HepG2 (cell line): Measurements from ENCODE around the gene GFAP. TPM values are rescaled to one million over a fixed set of nuclear protein-coding genes. Genes with fewer than 3 reads are reported as not detected.
A peak's percentile ranks its signal among the peaks of the same experiment; 100 is the strongest.

Source experiments
- FOXO1 ChIP-seq: sonication (generic); formaldehyde crosslinking; IDR thresholded peaks from 2 replicates; pipeline ENCODE4 v1.4.0; 2020; ENCODE audit warnings: missing genetic modification reagents
- KDM4B ChIP-seq: sonication (generic); formaldehyde crosslinking; IDR thresholded peaks from 2 replicates; pipeline ENCODE4 v1.4.0; 2020; ENCODE audit warnings: missing genetic modification reagents
- NR2F1 ChIP-seq, 2 experiments: fragments of 450-650 bp in 1 of 2; formaldehyde crosslinking in 1 of 2; IDR thresholded peaks; 2 replicates each; pipeline versions ENCODE4 v1.5.0 to v1.6.1; 2016 to 2020; ENCODE audit warnings: mild to moderate bottlenecking in 1 of 2, missing compliant biosample characterization in 1 of 2, missing genetic modification reagents in 1 of 2, moderate library complexity in 1 of 2
- SUZ12 ChIP-seq: fragments of 150-350 bp; IDR thresholded peaks from 2 replicates; pipeline ENCODE4 v1.6.1; 2014; ENCODE audit warnings: low read depth, low read length
- ZBTB8A ChIP-seq: sonication (generic); formaldehyde crosslinking; IDR thresholded peaks from 2 replicates; pipeline ENCODE4 v1.4.0; 2020; ENCODE audit warnings: mild to moderate bottlenecking, low read depth, missing genetic modification reagents, borderline replicate concordance
- ZFP62 ChIP-seq: sonication (generic); formaldehyde crosslinking; IDR thresholded peaks from 2 replicates; pipeline ENCODE4 v1.4.0; 2020; ENCODE audit warnings: missing genetic modification reagents
- ZNF431 ChIP-seq: sonication (generic); formaldehyde crosslinking; IDR thresholded peaks from 2 replicates; pipeline ENCODE4 v1.9.0; 2022; ENCODE audit warnings: missing genetic modification reagents, low read depth, mild to moderate bottlenecking, borderline replicate concordance
- polyA plus RNA-seq, 8 experiments: library from polyadenylated mRNA; depleted of rRNA in 3 of 8; stranded (reverse) in 7 of 8; unstranded in 1 of 8; fragments of >200 nt; fragmentation: Illumina TruSeq in 4 of 8; extraction: Trizol in 4 of 8; gene quantifications; 2 replicates each; pipeline versions ENCODE4 v1.2.1 to v1.2.3, GENCODE V29; 2011 to 2016; ENCODE audit warnings: low read depth in 4 of 8, missing spikeins in 1 of 8, mixed read lengths in 1 of 8; ENCODE audit not compliant: insufficient read depth in 1 of 8
- total RNA-seq, 5 experiments: library from RNA; depleted of rRNA; stranded (reverse); fragments of >200 nt; fragmentation: Illumina TruSeq; extraction: Trizol; gene quantifications; 2 replicates each; pipeline ENCODE4 v1.2.3, GENCODE V29; 2016; ENCODE audit warnings: low read depth in 1 of 5
- TF ChIP-seq, protein P1 (sequence below): sonication (generic); formaldehyde crosslinking; conservative IDR thresholded peaks from 2 replicates; pipeline ENCODE4 v1.4.0; 2020; ENCODE audit warnings: mild to moderate bottlenecking, missing genetic modification reagents, moderate library complexity
- TF ChIP-seq, protein P2 (sequence below): IDR thresholded peaks from 2 replicates; pipeline ENCODE4 v1.6.1; 2012; ENCODE audit warnings: inconsistent platforms
- TF ChIP-seq, protein P3 (sequence below): sonication (generic); formaldehyde crosslinking; IDR thresholded peaks from 2 replicates; pipeline ENCODE4 v1.4.0; 2020; ENCODE audit warnings: missing genetic modification reagents, low read depth, mild to moderate bottlenecking, borderline replicate concordance
- TF ChIP-seq, protein P4 (sequence below): sonication (generic); formaldehyde crosslinking; IDR thresholded peaks from 2 replicates; pipeline ENCODE4 v1.8.1; 2023; ENCODE audit warnings: mild to moderate bottlenecking, moderate library complexity, missing genetic modification reagents
- TF ChIP-seq, protein P5 (sequence below): sonication (generic); formaldehyde crosslinking; IDR thresholded peaks from 2 replicates; pipeline ENCODE4 v1.9.0; 2021; ENCODE audit warnings: missing genetic modification reagents, borderline replicate concordance
- TF ChIP-seq, protein P6 (sequence below): sonication (generic); formaldehyde crosslinking; conservative IDR thresholded peaks from 2 replicates; pipeline ENCODE4 v1.4.0; 2020; ENCODE audit warnings: missing genetic modification reagents
- TF ChIP-seq, protein P7 (sequence below): sonication (generic); formaldehyde crosslinking; IDR thresholded peaks from 2 replicates; pipeline ENCODE4 v1.4.0; 2020; ENCODE audit warnings: missing genetic modification reagents

GFAP gene
- total and polyA plus RNA-seq, 2 of the 13 experiments (the other 11 are each of a cell fraction or from before 2014, with no cell fraction given), result 0.11 to 0.29 TPM

DNA sequence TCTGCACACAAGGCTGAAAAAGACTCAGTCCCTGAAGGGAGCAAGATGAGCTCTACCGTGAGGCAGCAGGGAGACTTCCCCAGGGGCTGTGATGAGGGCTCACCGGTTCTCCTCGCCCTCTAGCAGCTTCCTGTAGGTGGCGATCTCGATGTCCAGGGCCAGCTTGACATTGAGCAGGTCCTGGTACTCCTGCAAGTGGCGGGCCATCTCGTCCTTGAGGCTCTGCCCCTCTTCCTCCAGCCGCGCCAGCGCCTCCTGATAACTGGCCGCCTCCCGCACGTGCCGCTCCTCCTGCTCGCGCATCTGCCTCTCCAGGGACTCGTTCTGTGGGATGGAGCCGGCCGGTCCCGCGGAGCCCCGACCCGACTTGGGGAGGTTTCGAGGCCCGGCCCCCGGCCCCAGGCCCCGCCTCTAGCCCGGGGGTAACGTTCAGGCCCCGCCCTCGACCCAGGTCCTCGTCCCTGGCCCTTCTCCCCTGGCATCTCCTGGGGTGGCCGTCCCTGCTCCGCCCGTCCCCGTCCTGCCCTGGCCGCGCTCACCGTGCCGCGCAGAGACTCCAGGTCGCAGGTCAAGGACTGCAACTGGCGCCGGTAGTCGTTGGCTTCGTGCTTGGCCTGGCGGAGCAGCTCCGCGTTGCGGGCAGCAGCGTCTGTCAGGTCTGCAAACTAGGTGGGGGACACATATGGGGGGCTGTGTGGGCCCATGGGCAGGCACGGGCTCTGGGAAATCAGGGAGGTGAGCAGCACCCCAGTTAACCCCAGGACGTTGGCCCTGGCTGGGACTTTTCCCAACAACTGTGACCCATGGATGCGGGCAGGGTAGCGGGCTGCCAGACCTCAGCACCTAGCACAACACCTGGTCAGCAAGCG, 3.9 kb downstream of the GFAP start (continued):
- TF ChIP-seq, protein P1, sequence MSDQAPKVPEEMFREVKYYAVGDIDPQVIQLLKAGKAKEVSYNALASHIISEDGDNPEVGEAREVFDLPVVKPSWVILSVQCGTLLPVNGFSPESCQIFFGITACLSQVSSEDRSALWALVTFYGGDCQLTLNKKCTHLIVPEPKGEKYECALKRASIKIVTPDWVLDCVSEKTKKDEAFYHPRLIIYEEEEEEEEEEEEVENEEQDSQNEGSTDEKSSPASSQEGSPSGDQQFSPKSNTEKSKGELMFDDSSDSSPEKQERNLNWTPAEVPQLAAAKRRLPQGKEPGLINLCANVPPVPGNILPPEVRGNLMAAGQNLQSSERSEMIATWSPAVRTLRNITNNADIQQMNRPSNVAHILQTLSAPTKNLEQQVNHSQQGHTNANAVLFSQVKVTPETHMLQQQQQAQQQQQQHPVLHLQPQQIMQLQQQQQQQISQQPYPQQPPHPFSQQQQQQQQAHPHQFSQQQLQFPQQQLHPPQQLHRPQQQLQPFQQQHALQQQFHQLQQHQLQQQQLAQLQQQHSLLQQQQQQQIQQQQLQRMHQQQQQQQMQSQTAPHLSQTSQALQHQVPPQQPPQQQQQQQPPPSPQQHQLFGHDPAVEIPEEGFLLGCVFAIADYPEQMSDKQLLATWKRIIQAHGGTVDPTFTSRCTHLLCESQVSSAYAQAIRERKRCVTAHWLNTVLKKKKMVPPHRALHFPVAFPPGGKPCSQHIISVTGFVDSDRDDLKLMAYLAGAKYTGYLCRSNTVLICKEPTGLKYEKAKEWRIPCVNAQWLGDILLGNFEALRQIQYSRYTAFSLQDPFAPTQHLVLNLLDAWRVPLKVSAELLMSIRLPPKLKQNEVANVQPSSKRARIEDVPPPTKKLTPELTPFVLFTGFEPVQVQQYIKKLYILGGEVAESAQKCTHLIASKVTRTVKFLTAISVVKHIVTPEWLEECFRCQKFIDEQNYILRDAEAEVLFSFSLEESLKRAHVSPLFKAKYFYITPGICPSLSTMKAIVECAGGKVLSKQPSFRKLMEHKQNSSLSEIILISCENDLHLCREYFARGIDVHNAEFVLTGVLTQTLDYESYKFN (CRISPR knock-in tag), result 0 out of 2 replicates have a peak, but pooled peaks have one; percentile 34
- TF ChIP-seq, protein P2, sequence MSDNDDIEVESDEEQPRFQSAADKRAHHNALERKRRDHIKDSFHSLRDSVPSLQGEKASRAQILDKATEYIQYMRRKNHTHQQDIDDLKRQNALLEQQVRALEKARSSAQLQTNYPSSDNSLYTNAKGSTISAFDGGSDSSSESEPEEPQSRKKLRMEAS, result no peak; the same call in 1 of the 2 replicates
- peak; percentile 12; the same call in 1 of the 2 replicates for TF ChIP-seq FOXO1 (CRISPR knock-in tag)
- TF ChIP-seq SUZ12, result no peak
- TF ChIP-seq, protein P3, sequence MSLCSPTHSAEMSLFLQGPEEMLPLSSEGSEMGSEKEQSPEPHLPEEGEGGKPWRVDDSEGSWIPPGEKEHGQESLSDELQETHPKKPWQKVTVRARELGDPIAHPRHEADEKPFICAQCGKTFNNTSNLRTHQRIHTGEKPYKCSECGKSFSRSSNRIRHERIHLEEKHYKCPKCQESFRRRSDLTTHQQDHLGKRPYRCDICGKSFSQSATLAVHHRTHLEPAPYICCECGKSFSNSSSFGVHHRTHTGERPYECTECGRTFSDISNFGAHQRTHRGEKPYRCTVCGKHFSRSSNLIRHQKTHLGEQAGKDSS (CRISPR knock-in tag), result peak; percentile 62; the same call in 1 of the 2 replicates
- no peak for TF ChIP-seq KDM4B (CRISPR knock-in tag)
- TF ChIP-seq, protein P4, sequence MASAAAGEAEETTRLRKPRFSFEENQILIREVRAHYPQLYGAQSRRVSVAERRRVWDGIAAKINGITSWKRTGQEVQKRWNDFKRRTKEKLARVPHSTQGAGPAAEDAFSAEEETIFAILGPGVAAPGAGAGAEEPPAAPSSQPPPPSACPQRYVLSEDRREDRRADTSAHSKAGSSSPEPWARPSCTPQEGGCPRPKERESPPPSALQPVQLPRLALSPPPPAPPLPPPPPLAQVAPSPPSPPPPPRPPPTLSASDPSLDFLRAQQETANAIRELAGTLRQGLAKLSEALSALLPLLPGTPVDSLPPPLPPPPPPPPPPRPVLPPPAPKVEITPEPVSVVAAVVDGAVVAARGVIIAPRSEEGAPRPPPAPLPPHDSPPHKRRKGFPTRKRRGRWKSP (CRISPR knock-in tag), result no peak; the same call in 1 of the 2 replicates
- TF ChIP-seq, protein P5, sequence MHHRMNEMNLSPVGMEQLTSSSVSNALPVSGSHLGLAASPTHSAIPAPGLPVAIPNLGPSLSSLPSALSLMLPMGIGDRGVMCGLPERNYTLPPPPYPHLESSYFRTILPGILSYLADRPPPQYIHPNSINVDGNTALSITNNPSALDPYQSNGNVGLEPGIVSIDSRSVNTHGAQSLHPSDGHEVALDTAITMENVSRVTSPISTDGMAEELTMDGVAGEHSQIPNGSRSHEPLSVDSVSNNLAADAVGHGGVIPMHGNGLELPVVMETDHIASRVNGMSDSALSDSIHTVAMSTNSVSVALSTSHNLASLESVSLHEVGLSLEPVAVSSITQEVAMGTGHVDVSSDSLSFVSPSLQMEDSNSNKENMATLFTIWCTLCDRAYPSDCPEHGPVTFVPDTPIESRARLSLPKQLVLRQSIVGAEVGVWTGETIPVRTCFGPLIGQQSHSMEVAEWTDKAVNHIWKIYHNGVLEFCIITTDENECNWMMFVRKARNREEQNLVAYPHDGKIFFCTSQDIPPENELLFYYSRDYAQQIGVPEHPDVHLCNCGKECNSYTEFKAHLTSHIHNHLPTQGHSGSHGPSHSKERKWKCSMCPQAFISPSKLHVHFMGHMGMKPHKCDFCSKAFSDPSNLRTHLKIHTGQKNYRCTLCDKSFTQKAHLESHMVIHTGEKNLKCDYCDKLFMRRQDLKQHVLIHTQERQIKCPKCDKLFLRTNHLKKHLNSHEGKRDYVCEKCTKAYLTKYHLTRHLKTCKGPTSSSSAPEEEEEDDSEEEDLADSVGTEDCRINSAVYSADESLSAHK (CRISPR knock-in tag), result no peak
- peak; percentile 66; the same call in 1 of the 2 replicates for TF ChIP-seq ZBTB8A (CRISPR knock-in tag)
- no peak for TF ChIP-seq ZNF431
- no peak for TF ChIP-seq ZFP62 (CRISPR knock-in tag)
- TF ChIP-seq, protein P6, sequence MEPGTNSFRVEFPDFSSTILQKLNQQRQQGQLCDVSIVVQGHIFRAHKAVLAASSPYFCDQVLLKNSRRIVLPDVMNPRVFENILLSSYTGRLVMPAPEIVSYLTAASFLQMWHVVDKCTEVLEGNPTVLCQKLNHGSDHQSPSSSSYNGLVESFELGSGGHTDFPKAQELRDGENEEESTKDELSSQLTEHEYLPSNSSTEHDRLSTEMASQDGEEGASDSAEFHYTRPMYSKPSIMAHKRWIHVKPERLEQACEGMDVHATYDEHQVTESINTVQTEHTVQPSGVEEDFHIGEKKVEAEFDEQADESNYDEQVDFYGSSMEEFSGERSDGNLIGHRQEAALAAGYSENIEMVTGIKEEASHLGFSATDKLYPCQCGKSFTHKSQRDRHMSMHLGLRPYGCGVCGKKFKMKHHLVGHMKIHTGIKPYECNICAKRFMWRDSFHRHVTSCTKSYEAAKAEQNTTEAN, result no peak
- peak; percentile 73 to 91 for TF ChIP-seq NR2F1 (CRISPR knock-in tag; IDR thresholded peaks at IDR 0.05)
- TF ChIP-seq, protein P7, sequence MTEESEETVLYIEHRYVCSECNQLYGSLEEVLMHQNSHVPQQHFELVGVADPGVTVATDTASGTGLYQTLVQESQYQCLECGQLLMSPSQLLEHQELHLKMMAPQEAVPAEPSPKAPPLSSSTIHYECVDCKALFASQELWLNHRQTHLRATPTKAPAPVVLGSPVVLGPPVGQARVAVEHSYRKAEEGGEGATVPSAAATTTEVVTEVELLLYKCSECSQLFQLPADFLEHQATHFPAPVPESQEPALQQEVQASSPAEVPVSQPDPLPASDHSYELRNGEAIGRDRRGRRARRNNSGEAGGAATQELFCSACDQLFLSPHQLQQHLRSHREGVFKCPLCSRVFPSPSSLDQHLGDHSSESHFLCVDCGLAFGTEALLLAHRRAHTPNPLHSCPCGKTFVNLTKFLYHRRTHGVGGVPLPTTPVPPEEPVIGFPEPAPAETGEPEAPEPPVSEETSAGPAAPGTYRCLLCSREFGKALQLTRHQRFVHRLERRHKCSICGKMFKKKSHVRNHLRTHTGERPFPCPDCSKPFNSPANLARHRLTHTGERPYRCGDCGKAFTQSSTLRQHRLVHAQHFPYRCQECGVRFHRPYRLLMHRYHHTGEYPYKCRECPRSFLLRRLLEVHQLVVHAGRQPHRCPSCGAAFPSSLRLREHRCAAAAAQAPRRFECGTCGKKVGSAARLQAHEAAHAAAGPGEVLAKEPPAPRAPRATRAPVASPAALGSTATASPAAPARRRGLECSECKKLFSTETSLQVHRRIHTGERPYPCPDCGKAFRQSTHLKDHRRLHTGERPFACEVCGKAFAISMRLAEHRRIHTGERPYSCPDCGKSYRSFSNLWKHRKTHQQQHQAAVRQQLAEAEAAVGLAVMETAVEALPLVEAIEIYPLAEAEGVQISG (CRISPR knock-in tag), result no peak
